ENCODE data around the gene IFI16.
A peak's percentile ranks its signal among the peaks of the same experiment; 100 is the strongest.

- TF ChIP-seq CTCF (IDR thresholded peaks at IDR 0.05) (no peak), EP300 (IDR thresholded peaks at IDR 0.05; ENCODE audit: low read depth) (no peak), POLR2A (IDR thresholded peaks at IDR 0.05) (peak; percentile 17)
These were observed 941 bp upstream of the IFI16 start for GRCh38 chr1:159008744-159009188.
